K562 (cell line): ENCODE data around the gene PCNX3. TPM values are rescaled to one million over a fixed set of nuclear protein-coding genes. Genes with fewer than 3 reads are reported as not detected.

Source experiments
- DACH1 ChIP-seq: fragments of 450-650 bp; IDR thresholded peaks from 2 replicates; pipeline ENCODE4 v1.6.1; 2018; ENCODE audit not compliant: partially characterized antibody
- DMBX1 ChIP-seq: fragments of 250-450 bp; sonication (Bioruptor Pico); IDR thresholded peaks from 2 replicates; pipeline ENCODE4 v1.8.0; 2022; ENCODE audit warnings: inconsistent platforms, mild to moderate bottlenecking, moderate library complexity, borderline replicate concordance
- GABPB1 ChIP-seq: sonication (generic); formaldehyde crosslinking; IDR thresholded peaks from 2 replicates; pipeline ENCODE4 v1.8.0; 2022; ENCODE audit warnings: mild to moderate bottlenecking, missing genetic modification reagents
- GATAD2A ChIP-seq: fragments of 450-650 bp; IDR thresholded peaks from 2 replicates; pipeline ENCODE4 v1.6.1; 2017
- L3MBTL2 ChIP-seq: fragments of 450-650 bp; IDR thresholded peaks from 2 replicates; pipeline ENCODE4 v1.6.1; 2016; ENCODE audit warnings: mild to moderate bottlenecking, moderate library complexity
- MTA3 ChIP-seq: fragments of 450-650 bp; formaldehyde crosslinking; IDR thresholded peaks from 2 replicates; pipeline ENCODE4 v1.6.1; 2017; ENCODE audit warnings: mild to moderate bottlenecking, borderline replicate concordance
- NR2F6 ChIP-seq: fragments of 450-650 bp; formaldehyde crosslinking; IDR thresholded peaks from 2 replicates; pipeline ENCODE4 v1.4.0; 2020; ENCODE audit warnings: mild to moderate bottlenecking
- PCBP1 ChIP-seq: fragments of 200-400 bp; formaldehyde crosslinking; IDR thresholded peaks from 2 replicates; pipeline ENCODE4 v1.6.1; 2018; ENCODE audit warnings: mild to moderate bottlenecking, low read depth, low read length; ENCODE audit not compliant: poor library complexity, severe bottlenecking
- PTRF ChIP-seq: fragments of 450-650 bp; IDR thresholded peaks from 2 replicates; pipeline ENCODE4 v1.6.1; 2016; ENCODE audit warnings: mild to moderate bottlenecking, missing genetic modification characterization, missing compliant biosample characterization
- PYGO2 ChIP-seq: fragments of 450-650 bp; IDR thresholded peaks from 2 replicates; pipeline ENCODE4 v1.6.1; 2016; ENCODE audit warnings: mild to moderate bottlenecking, missing genetic modification characterization, moderate library complexity, missing compliant biosample characterization
- SMARCA4 ChIP-seq: fragments of 450-650 bp; IDR thresholded peaks from 2 replicates; pipeline ENCODE4 v1.6.1; 2016
- SNIP1 ChIP-seq: fragments of 450-650 bp; IDR thresholded peaks from 2 replicates; pipeline ENCODE4 v1.7.1; 2017; ENCODE audit warnings: low read depth, mild to moderate bottlenecking
- ZBTB8A ChIP-seq: fragments of 450-650 bp; IDR thresholded peaks from 2 replicates; pipeline ENCODE4 v1.6.1; 2018; ENCODE audit warnings: mild to moderate bottlenecking, moderate library complexity; ENCODE audit not compliant: partially characterized antibody
- ZNF124 ChIP-seq: sonication (generic); formaldehyde crosslinking; IDR thresholded peaks from 2 replicates; pipeline ENCODE4 v1.8.1; 2022; ENCODE audit warnings: missing genetic modification reagents
- ZNF507 ChIP-seq: conservative IDR thresholded peaks from 2 replicates; pipeline ENCODE4 v1.6.1; 2017; ENCODE audit warnings: missing genetic modification characterization, missing compliant biosample characterization
- ZNF561 ChIP-seq: fragments of 450-650 bp; formaldehyde crosslinking; conservative IDR thresholded peaks from 2 replicates; pipeline ENCODE4 v1.4.0; 2020; ENCODE audit warnings: mild to moderate bottlenecking, moderate library complexity
- ZNF766 ChIP-seq: fragments of 200-800 bp; sonication (Bioruptor generic); conservative IDR thresholded peaks from 2 replicates; pipeline ENCODE4 v1.6.1; 2016; ENCODE audit warnings: missing genetic modification characterization, missing compliant biosample characterization
- polyA plus RNA-seq, 8 experiments: library from polyadenylated mRNA; depleted of rRNA in 4 of 8; stranded (reverse) in 5 of 8; unstranded in 3 of 8; fragments of >200 nt; fragmentation: Nextera tagmentation in 2 of 8; fragmentation: Illumina TruSeq in 1 of 8; extraction: Ambion mirVana in 2 of 8; extraction: Trizol in 1 of 8; gene quantifications; 2 replicates each; pipeline versions ENCODE4 v1.2.1 to v1.2.3, GENCODE V29; 2011 to 2014; ENCODE audit warnings: inconsistent platforms in 1 of 8, missing spikeins in 1 of 8
- total RNA-seq, 7 experiments: library from RNA; depleted of rRNA in 6 of 7; stranded (reverse); fragments of >200 nt in 6 of 7; fragmentation: Illumina TruSeq in 2 of 7; extraction: Trizol in 2 of 7; gene quantifications; 2 replicates each; pipeline versions ENCODE4 v1.2.1 to v1.2.3, GENCODE V29; 2011 to 2021; ENCODE audit warnings: low replicate concordance in 1 of 7
- TF ChIP-seq, protein P1 (sequence below): fragments of 200-800 bp; sonication (Bioruptor generic); IDR thresholded peaks from 2 replicates; pipeline ENCODE4 v1.6.1; 2016; ENCODE audit warnings: missing genetic modification characterization, missing compliant biosample characterization
- TF ChIP-seq, protein P2 (sequence below): fragments of 250-450 bp; sonication (Bioruptor Pico); IDR thresholded peaks from 2 replicates; pipeline ENCODE4 v1.4.0; 2020; ENCODE audit warnings: borderline replicate concordance
- TF ChIP-seq, protein P3 (sequence below): fragments of 450-650 bp; IDR thresholded peaks from 2 replicates; pipeline ENCODE4 v1.6.1; 2014; ENCODE audit warnings: low read depth, mild to moderate bottlenecking, moderate library complexity, borderline replicate concordance

PCNX3 gene
- total and polyA plus RNA-seq, 9 of the 15 experiments (the other 6 are each of a cell fraction or from before 2014, with no cell fraction given): 0.11 to 47.8 (median 12.8) TPM

DNA sequence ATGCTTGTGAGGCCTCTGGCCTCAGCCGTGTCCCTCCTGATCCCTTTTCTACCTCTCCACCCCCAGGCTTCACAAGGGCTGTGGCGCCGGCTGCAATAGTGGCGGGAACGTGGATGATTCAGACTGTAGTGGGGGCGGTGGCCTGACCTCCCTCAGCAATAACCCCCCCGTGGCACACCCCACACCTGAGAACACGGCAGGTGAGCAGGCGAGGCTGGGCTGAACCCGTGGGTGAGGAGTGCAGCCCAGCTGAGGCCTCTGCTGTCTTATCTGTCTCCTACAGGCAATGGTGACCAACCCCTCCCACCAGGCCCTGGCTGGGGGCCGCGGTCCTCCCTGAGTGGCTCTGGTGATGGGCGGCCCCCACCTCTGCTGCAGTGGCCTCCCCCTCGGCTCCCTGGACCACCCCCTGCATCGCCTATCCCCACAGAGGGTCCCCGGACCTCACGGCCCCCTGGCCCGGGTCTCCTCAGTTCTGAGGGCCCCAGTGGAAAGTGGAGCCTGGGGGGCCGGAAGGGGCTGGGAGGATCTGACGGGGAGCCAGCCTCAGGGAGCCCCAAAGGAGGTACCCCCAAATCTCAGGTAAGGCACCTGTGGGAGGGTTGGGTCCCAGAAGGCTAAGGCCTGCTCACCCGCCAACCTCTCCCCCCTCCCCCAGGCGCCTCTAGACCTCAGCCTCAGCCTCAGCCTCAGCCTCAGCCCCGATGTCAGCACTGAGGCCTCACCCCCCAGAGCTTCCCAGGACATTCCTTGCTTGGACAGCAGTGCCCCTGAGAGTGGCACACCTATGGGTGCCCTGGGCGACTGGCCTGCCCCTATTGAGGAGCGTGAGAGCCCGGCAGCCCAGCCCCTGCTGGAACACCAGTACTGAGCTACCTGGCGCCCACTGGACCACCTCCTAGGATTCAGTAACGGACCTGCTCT, 20.8 kb downstream of the PCNX3 start (continued):
- TF ChIP-seq, protein P1, sequence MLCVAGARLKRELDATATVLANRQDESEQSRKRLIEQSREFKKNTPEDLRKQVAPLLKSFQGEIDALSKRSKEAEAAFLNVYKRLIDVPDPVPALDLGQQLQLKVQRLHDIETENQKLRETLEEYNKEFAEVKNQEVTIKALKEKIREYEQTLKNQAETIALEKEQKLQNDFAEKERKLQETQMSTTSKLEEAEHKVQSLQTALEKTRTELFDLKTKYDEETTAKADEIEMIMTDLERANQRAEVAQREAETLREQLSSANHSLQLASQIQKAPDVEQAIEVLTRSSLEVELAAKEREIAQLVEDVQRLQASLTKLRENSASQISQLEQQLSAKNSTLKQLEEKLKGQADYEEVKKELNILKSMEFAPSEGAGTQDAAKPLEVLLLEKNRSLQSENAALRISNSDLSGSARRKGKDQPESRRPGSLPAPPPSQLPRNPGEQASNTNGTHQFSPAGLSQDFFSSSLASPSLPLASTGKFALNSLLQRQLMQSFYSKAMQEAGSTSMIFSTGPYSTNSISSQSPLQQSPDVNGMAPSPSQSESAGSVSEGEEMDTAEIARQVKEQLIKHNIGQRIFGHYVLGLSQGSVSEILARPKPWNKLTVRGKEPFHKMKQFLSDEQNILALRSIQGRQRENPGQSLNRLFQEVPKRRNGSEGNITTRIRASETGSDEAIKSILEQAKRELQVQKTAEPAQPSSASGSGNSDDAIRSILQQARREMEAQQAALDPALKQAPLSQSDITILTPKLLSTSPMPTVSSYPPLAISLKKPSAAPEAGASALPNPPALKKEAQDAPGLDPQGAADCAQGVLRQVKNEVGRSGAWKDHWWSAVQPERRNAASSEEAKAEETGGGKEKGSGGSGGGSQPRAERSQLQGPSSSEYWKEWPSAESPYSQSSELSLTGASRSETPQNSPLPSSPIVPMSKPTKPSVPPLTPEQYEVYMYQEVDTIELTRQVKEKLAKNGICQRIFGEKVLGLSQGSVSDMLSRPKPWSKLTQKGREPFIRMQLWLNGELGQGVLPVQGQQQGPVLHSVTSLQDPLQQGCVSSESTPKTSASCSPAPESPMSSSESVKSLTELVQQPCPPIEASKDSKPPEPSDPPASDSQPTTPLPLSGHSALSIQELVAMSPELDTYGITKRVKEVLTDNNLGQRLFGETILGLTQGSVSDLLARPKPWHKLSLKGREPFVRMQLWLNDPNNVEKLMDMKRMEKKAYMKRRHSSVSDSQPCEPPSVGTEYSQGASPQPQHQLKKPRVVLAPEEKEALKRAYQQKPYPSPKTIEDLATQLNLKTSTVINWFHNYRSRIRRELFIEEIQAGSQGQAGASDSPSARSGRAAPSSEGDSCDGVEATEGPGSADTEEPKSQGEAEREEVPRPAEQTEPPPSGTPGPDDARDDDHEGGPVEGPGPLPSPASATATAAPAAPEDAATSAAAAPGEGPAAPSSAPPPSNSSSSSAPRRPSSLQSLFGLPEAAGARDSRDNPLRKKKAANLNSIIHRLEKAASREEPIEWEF: no peak
- TF ChIP-seq DACH1: peak; percentile 85
- TF ChIP-seq PYGO2 (tag): no peak
- TF ChIP-seq ZNF124 (CRISPR knock-in tag): no peak
- TF ChIP-seq PCBP1: no peak
- TF ChIP-seq ZNF561 (CRISPR knock-in tag): no peak
- peak; percentile 47; the same call in 1 of the 2 replicates for TF ChIP-seq L3MBTL2
- TF ChIP-seq GATAD2A: peak; percentile 87; the same call in 1 of the 2 replicates
- no peak for TF ChIP-seq ZNF766 (CRISPR knock-in tag)
- no peak for TF ChIP-seq ZNF507 (tag)
- TF ChIP-seq, protein P2, sequence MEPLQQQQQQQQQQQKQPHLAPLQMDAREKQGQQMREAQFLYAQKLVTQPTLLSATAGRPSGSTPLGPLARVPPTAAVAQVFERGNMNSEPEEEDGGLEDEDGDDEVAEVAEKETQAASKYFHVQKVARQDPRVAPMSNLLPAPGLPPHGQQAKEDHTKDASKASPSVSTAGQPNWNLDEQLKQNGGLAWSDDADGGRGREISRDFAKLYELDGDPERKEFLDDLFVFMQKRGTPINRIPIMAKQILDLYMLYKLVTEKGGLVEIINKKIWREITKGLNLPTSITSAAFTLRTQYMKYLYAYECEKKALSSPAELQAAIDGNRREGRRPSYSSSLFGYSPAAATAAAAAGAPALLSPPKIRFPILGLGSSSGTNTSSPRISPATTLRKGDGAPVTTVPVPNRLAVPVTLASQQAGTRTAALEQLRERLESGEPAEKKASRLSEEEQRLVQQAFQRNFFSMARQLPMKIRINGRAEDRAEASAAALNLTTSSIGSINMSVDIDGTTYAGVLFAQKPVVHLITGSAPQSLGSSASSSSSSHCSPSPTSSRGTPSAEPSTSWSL (CRISPR knock-in tag): no peak
- no peak for TF ChIP-seq GABPB1 (CRISPR knock-in tag)
- peak; percentile 74 for TF ChIP-seq SMARCA4
- no peak for TF ChIP-seq PTRF
- TF ChIP-seq SNIP1: no peak
- peak; percentile 78; the same call in 1 of the 2 replicates for TF ChIP-seq MTA3
- TF ChIP-seq, protein P3, sequence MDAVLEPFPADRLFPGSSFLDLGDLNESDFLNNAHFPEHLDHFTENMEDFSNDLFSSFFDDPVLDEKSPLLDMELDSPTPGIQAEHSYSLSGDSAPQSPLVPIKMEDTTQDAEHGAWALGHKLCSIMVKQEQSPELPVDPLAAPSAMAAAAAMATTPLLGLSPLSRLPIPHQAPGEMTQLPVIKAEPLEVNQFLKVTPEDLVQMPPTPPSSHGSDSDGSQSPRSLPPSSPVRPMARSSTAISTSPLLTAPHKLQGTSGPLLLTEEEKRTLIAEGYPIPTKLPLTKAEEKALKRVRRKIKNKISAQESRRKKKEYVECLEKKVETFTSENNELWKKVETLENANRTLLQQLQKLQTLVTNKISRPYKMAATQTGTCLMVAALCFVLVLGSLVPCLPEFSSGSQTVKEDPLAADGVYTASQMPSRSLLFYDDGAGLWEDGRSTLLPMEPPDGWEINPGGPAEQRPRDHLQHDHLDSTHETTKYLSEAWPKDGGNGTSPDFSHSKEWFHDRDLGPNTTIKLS: no peak
- no peak for TF ChIP-seq NR2F6 (CRISPR knock-in tag)
- TF ChIP-seq DMBX1: 0 out of 2 replicates have a peak, but pooled peaks have one; percentile 19
- TF ChIP-seq ZBTB8A: no peak
